ENCODE data around the gene DUSP5.
A peak's percentile ranks its signal among the peaks of the same experiment; 100 is the strongest.

Gene DUSP5

DNA sequence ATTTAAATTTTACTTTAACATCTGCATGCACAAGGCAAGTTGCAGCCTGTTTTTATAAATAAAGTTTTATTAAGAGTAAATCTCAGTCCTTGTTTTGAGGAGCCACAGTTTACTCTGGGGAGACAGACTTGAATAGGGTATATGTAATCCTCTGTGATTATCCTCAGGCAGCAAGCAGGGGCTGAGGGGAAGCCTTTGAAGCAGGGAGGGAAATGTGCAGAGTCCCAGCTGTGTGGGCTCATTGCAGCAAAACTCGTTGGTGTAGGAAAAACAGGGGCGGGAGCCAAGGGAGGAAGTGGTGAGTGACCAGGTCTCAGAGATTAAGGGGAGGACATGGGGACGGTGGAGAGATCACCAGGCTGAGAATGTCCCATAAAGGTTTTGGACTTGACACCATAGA, 35.4 kb downstream of the DUSP5 start:
- DNase-seq (ENCODE audit: low read depth) = no peak
- TF ChIP-seq CTCF (conservative IDR thresholded peaks at IDR 0.05; ENCODE audit: control insufficient read depth, insufficient read depth, low read depth, low read length) = no peak
- no peak overlapping the region for H3K4me3 ChIP-seq (ENCODE audit: control insufficient read depth, low read depth, low read length)

GRCh38 chr10:110534571-110534970, 36.9 kb downstream of the DUSP5 start:
- DNase-seq (ENCODE audit: low read depth) = no peak
- TF ChIP-seq CTCF (conservative IDR thresholded peaks at IDR 0.05; ENCODE audit: control insufficient read depth, insufficient read depth, low read depth, low read length) = no peak
- H3K4me3 ChIP-seq (ENCODE audit: control insufficient read depth, low read depth, low read length) = no peak overlapping the region

DNA sequence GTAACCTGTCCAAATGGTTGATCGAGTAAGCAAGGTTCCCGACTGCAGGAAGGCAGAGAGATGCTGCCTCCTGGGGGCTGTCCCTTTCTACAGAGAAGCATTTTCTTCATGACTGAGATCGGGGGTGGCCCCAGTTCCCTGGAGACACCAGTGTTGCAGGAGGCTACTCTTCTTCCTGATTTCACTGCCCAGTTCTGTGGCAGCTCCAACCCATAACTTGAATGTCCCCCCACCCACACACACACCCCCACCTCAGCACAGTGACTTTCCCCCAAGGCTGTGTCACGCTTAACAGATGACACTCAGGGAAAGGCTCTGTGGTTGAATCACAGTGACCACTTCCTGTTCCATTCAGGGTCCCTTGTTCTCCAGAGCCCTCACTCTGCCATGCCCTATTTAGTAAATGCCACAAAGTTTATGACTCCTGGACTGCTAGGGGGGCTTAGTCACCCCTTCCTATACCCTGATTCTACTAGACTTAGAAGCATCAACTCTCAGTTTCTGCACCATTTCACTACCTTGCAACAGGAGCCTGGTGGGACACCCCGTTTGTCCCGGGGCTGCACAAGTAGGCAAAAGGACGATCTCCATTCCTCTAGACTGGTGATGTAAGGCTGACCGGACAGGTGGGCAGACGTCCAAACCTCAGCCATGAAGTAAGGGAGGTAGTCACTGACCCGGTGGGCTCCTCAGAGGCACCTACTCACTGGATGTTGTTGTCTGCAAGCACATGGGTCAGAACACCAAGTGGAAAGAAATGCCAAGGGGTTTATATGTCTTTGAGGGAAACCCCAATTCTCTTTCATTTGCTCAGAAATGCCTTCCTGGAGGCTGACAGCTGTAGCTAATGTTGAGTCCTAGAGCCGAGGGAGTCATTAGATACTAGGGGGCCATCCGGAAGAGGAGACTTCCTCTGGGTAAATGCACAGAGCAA, 38.5 kb downstream of the DUSP5 start:
- peak; percentile 92 for DNase-seq (ENCODE audit: low read depth)
- H3K4me3 ChIP-seq (ENCODE audit: control insufficient read depth, low read depth, low read length) = no peak overlapping the region
- TF ChIP-seq CTCF (conservative IDR thresholded peaks at IDR 0.05; ENCODE audit: control insufficient read depth, insufficient read depth, low read depth, low read length) = peak; percentile 35

DNA sequence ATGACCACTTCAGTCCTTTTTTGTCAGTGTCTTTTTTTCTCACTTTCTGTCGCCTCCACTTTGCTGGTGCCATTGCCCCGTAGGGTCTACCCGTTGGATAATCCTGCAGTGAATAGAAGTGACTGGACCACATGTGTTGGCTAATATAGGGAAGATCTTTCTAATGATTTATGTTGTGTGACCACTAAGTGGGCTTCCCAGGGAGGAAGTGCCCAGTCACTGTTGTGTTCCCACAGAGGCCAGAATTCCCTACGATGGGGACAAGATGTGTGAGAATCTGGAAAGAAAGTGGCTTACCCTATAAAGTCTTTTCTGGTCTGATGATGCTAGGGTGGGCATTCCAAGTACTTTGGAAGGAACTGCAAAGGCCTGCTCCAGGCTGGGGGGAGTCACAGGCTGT, 41.4 kb downstream of the DUSP5 start:
- H3K4me3 ChIP-seq (ENCODE audit: control insufficient read depth, low read depth, low read length) = no peak overlapping the region
- TF ChIP-seq CTCF (conservative IDR thresholded peaks at IDR 0.05; ENCODE audit: control insufficient read depth, insufficient read depth, low read depth, low read length) = no peak
- DNase-seq (ENCODE audit: low read depth) = no peak

GRCh38 chr10:110540031-110540430, 42.3 kb downstream of the DUSP5 start:
- TF ChIP-seq CTCF (conservative IDR thresholded peaks at IDR 0.05; ENCODE audit: control insufficient read depth, insufficient read depth, low read depth, low read length) = no peak
- no peak for DNase-seq (ENCODE audit: low read depth)

DNA sequence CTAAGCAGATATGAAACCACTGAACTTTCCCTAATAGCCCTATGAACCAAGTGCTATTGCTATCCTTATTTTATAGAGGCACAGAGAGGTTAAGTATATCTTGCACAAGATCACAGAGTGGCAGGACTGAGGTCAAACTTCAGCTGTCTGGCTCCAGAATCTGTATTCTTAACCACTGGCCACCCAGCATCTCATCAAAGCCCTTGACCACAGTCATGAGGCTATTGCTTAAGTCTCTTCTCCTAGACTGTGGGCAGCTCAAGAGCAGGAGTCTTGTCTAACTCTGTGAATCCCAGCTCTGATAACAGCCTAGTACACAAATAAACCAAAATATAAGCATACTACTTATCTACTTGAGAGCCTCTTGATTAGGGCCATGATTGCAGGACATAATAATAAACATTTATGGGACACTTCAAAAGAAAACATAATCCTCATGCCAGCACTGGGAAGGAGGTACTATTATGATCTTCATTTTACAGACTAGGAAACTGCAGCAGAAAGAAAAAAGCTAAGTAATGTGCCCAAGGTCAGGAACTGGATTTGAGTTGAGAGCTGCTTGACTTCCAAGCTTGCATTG, 47.3 kb downstream of the DUSP5 start:
- TF ChIP-seq CTCF (conservative IDR thresholded peaks at IDR 0.05; ENCODE audit: control insufficient read depth, insufficient read depth, low read depth, low read length) = no peak
- DNase-seq (ENCODE audit: low read depth) = peak; percentile 59
- no peak overlapping the region for H3K4me3 ChIP-seq (ENCODE audit: control insufficient read depth, low read depth, low read length)

More at GRCh38 chr10:110540031-110540430, 42.3 kb downstream of the DUSP5 start:
- no peak overlapping the region for H3K4me3 ChIP-seq (ENCODE audit: control insufficient read depth, low read depth, low read length)

Data from fibroblast of mammary gland (primary cell).